ENCODE measurements around the gene LCTL. TPM values are rescaled to one million over a fixed set of nuclear protein-coding genes. Genes with fewer than 3 reads are reported as not detected.

The LCTL gene
- total and polyA plus RNA-seq, 2 donors (not counting 1 experiment from before 2014, with no cell fraction given), result 0.66 to 0.96 TPM

DNA sequence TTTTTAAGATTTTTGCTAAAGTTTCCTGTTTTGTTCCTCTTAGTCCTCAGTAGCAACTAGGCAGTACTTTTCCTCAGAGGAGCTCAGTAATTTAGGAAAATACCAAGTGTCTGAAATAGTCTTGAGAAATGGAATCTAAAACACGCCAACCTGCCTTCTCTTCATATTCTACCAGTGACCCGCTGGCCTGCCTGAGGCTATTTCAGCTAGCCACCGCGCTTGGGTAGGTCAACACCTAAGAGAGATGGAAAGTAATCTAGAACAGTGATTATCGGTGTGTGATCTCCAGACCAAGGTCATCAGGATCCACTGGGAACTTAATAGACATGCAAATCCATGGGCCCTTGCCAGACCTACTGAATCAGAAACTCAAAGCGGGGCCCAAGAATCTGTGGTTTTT, 7.5 kb downstream of the LCTL start:
- H3K27ac ChIP-seq (ENCODE audit: insufficient read depth, low read length), result no peak overlapping the region
- H3K4me1 ChIP-seq (ENCODE audit: control insufficient read depth, extremely low read depth, insufficient read depth, low read length), result no peaks in the 10 kb centered on the region
- H3K9me3 ChIP-seq (ENCODE audit: control insufficient read depth, insufficient read depth, low read depth, low read length), result no peaks in the 10 kb centered on the region
- TF ChIP-seq EZH2 (IDR thresholded peaks at IDR 0.05; ENCODE audit: low read length, missing control alignments), result no peak
- TF ChIP-seq, protein P1, sequence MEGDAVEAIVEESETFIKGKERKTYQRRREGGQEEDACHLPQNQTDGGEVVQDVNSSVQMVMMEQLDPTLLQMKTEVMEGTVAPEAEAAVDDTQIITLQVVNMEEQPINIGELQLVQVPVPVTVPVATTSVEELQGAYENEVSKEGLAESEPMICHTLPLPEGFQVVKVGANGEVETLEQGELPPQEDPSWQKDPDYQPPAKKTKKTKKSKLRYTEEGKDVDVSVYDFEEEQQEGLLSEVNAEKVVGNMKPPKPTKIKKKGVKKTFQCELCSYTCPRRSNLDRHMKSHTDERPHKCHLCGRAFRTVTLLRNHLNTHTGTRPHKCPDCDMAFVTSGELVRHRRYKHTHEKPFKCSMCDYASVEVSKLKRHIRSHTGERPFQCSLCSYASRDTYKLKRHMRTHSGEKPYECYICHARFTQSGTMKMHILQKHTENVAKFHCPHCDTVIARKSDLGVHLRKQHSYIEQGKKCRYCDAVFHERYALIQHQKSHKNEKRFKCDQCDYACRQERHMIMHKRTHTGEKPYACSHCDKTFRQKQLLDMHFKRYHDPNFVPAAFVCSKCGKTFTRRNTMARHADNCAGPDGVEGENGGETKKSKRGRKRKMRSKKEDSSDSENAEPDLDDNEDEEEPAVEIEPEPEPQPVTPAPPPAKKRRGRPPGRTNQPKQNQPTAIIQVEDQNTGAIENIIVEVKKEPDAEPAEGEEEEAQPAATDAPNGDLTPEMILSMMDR (conservative IDR thresholded peaks at IDR 0.05 in 1 of 2, IDR thresholded peaks at IDR 0.05 in 1 of 2; ENCODE audit: low read depth in 1 of 2, low read length in 2 of 2), result no peak
- H3K4me2 ChIP-seq (ENCODE audit: extremely low read depth, insufficient read depth, low read length), result no peak overlapping the region
- DNase-seq (ENCODE audit: low read depth in 2 of 2), result no peak
- no peaks in the 10 kb centered on the region for H4K20me1 ChIP-seq (ENCODE audit: control insufficient read depth, extremely low read depth, insufficient read depth, low read length)
- no peak overlapping the region for H3K4me3 ChIP-seq (replicated peaks in 1 of 4; ENCODE audit: control extremely low read depth in 1 of 4, insufficient read depth in 1 of 4, low read depth in 3 of 4, low read length in 4 of 4)
- no peaks in the 10 kb centered on the region for H3K27me3 ChIP-seq (ENCODE audit: control insufficient read depth, insufficient read depth, low read length)
- no peak overlapping the region for H2AFZ ChIP-seq (ENCODE audit: low read length)
- no peaks in the 10 kb centered on the region for H3K79me2 ChIP-seq (ENCODE audit: control insufficient read depth, insufficient read depth, low read length)
- H3K36me3 ChIP-seq (ENCODE audit: control insufficient read depth, insufficient read depth, low read length), result no peaks in the 10 kb centered on the region
- no peak overlapping the region for H3K9ac ChIP-seq (ENCODE audit: insufficient read depth, low read length)

DNA sequence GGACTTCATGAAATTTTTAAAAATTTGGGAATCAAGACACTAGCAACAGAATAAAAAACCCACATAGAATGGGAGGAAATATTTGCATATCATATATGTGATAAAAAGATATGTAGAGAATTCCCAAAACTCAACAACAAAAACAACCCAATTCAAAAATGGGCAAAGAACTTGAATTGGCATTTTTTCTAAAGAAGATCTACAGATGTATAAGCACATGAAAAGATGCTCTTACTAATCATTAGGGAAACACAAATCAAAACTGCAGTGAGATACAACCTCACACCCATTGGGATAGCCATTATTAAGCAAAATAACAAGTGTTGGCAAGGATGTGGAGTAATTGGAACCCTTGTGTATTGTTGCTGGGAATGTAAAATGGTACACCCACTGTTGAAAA, 10.1 kb downstream of the LCTL start:
- no peaks in the 10 kb centered on the region for H3K9me3 ChIP-seq (ENCODE audit: control insufficient read depth, insufficient read depth, low read depth, low read length)
- H2AFZ ChIP-seq (ENCODE audit: low read length), result no peak overlapping the region
- TF ChIP-seq, protein P1 (conservative IDR thresholded peaks at IDR 0.05 in 1 of 2, IDR thresholded peaks at IDR 0.05 in 1 of 2; ENCODE audit: low read depth in 1 of 2, low read length in 2 of 2), result no peak
- TF ChIP-seq EZH2 (IDR thresholded peaks at IDR 0.05; ENCODE audit: low read length, missing control alignments), result no peak
- H3K4me2 ChIP-seq (ENCODE audit: extremely low read depth, insufficient read depth, low read length), result no peak overlapping the region
- H3K36me3 ChIP-seq (ENCODE audit: control insufficient read depth, insufficient read depth, low read length), result peaks cover 1% of the 10 kb centered on the region
- DNase-seq (ENCODE audit: low read depth in 2 of 2), result no peak
- no peaks in the 10 kb centered on the region for H3K27me3 ChIP-seq (ENCODE audit: control insufficient read depth, insufficient read depth, low read length)
- no peaks in the 10 kb centered on the region for H3K4me1 ChIP-seq (ENCODE audit: control insufficient read depth, extremely low read depth, insufficient read depth, low read length)
- H3K4me3 ChIP-seq (replicated peaks in 1 of 4; ENCODE audit: control extremely low read depth in 1 of 4, insufficient read depth in 1 of 4, low read depth in 3 of 4, low read length in 4 of 4), result no peak overlapping the region
- H3K79me2 ChIP-seq (ENCODE audit: control insufficient read depth, insufficient read depth, low read length), result no peaks in the 10 kb centered on the region
- H3K9ac ChIP-seq (ENCODE audit: insufficient read depth, low read length), result no peak overlapping the region
- no peaks in the 10 kb centered on the region for H4K20me1 ChIP-seq (ENCODE audit: control insufficient read depth, extremely low read depth, insufficient read depth, low read length)
- no peak overlapping the region for H3K27ac ChIP-seq (ENCODE audit: insufficient read depth, low read length)

DNA sequence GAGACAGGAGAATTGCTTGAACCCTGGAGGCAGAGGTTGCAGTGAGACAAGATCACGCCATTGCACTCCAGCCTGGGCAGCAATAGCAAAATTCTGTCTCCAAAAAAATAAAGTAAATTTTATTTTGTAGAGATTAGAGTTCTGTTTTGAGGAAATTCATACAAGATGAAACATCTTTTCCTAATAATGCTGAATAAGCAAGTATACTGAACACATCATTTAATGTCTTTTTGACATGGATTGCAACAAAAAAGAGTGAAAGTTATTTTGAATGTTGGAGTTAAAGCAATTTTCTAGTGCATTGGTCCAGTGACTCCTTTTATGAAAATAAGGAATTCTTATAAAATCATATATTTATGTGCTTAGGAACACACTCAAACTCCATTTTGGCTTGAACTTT, 20.5 kb downstream of the LCTL start:
- peaks cover 4% of the 10 kb centered on the region for H3K36me3 ChIP-seq (ENCODE audit: control insufficient read depth, insufficient read depth, low read length)
- H3K9ac ChIP-seq (ENCODE audit: insufficient read depth, low read length), result no peak overlapping the region
- no peak overlapping the region for H2AFZ ChIP-seq (ENCODE audit: low read length)
- no peak overlapping the region for H3K4me3 ChIP-seq (replicated peaks in 1 of 4; ENCODE audit: control extremely low read depth in 1 of 4, insufficient read depth in 1 of 4, low read depth in 3 of 4, low read length in 4 of 4)
- no peaks in the 10 kb centered on the region for H4K20me1 ChIP-seq (ENCODE audit: control insufficient read depth, extremely low read depth, insufficient read depth, low read length)
- DNase-seq (ENCODE audit: low read depth in 2 of 2), result no peak
- no peak overlapping the region for H3K4me2 ChIP-seq (ENCODE audit: extremely low read depth, insufficient read depth, low read length)
- no peaks in the 10 kb centered on the region for H3K79me2 ChIP-seq (ENCODE audit: control insufficient read depth, insufficient read depth, low read length)
- TF ChIP-seq EZH2 (IDR thresholded peaks at IDR 0.05; ENCODE audit: low read length, missing control alignments), result no peak
- TF ChIP-seq, protein P1 (conservative IDR thresholded peaks at IDR 0.05 in 1 of 2, IDR thresholded peaks at IDR 0.05 in 1 of 2; ENCODE audit: low read depth in 1 of 2, low read length in 2 of 2), result no peak
- no peaks in the 10 kb centered on the region for H3K4me1 ChIP-seq (ENCODE audit: control insufficient read depth, extremely low read depth, insufficient read depth, low read length)
- no peaks in the 10 kb centered on the region for H3K27me3 ChIP-seq (ENCODE audit: control insufficient read depth, insufficient read depth, low read length)
- H3K9me3 ChIP-seq (ENCODE audit: control insufficient read depth, insufficient read depth, low read depth, low read length), result no peaks in the 10 kb centered on the region
- no peak overlapping the region for H3K27ac ChIP-seq (ENCODE audit: insufficient read depth, low read length)

Data from fibroblast of lung (primary cell).